HG03097 (cell line): ENCODE results near the gene B3GNT4.
"Not testable (repeated sequence)": the region's sequence is repeated elsewhere in the genome, so short reads cannot be mapped to it uniquely, and the experiment has no call there.

ENCODE experiments used
- ATAC-seq: cut with Tn5 transposase; IDR thresholded peaks from one replicate; pipeline ENCODE4 v1.9.1; 2021; ENCODE audit not compliant: unreplicated experiment, low FRiP score

The B3GNT4 gene

DNA sequence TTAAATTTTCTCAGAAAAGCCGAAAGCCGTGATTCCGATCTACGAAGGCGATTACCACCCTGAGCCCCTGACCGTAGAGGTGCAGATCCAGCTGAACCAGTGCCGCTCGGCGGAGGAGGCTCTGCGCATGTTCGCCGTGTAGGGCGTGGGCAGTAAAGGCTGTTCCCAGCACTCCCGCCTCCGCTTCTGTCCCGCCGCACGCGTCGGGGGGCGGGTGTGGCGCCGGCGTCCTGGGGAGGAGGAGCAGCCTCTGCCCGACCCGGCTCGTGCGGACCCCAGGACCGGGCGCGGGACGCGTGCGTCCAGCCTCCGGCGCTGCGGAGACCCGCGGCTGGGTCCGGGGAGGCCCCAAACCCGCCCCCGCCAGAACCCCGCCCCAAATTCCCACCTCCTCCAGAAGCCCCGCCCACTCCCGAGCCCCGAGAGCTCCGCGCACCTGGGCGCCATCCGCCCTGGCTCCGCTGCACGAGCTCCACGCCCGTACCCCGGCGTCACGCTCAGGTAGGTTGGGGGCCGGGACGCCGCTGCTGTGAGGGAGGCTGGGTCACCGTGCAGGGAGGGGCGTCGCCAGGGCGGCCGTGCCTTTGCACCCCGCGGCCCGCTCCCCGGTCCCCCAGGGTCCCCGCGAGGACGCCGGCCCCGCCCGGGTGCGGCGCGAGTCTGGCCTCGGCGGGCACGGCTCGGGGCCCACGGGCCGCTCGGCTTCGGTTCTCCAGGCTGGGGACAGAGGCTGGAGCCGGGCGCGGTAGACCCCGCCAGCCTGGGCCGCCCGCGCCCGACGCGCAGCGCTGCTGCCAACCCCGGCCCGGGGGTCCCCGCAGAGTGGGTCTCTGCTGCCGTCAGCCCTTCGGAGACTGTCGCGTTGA lies at the start of gene B3GNT4:
TSS of gene B3GNT4 (plus strand) at position 409 of the 866 bp plus-strand sequence. CDS start 910 bp downstream, outside the sequence.
- ATAC-seq = no peak

GRCh38 chr12:122155705-122156104 lies 47.8 kb upstream of the B3GNT4 start:
- no peak for ATAC-seq

DNA sequence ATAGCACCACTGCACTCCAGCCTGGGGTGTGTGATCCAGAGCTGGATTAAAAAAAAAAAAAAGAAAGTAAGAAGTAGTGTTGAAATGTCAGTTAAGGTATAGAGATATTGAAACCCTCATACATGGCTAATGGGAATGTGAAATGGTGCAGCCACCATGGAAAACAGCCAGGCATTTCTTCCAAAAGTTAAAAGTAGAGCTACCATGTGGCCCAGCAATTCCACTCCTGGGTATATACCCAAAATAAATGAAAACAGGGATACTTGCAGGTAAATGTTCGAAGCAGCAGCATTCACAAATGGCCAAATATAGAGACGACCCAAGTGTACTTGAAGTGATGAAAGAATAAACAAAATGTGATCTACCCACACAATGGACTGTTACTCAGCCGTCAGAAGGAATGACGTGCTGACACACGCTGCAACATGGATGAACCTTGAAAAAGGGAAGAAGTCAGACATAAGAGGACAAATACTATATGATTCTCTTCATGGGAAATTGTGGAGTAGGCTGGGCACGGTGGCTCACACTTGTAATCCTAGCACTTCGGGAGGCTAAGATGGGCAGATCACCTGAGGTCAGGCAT lies 44.7 kb upstream of the B3GNT4 start:
- ATAC-seq = no peak

- no peak for ATAC-seq
These were observed 43.6 kb upstream of the B3GNT4 start for GRCh38 chr12:122159882-122160281.

DNA sequence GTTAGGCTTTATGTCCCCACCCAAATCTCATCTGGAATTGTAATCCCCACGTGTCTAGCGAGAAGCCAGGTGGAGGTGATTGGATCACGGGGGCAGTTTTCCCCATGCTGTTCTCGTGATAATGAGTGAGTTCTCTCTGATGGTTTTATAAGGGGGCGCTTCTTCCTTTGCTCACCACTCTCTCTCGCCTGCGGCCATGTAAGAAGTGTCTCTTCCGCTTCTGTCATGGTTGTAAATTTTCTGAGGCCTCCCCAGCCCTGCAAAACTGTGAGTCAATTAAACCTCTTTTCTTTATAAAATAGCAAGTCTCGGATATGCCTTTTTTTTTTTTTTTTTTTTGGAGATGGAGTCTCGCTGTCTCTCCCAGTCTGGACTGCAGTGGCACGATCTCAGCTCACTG lies 42.7 kb upstream of the B3GNT4 start:
- no peak for ATAC-seq

GRCh38 chr12:122161682-122162081 lies 41.8 kb upstream of the B3GNT4 start:
- ATAC-seq = no peak

DNA sequence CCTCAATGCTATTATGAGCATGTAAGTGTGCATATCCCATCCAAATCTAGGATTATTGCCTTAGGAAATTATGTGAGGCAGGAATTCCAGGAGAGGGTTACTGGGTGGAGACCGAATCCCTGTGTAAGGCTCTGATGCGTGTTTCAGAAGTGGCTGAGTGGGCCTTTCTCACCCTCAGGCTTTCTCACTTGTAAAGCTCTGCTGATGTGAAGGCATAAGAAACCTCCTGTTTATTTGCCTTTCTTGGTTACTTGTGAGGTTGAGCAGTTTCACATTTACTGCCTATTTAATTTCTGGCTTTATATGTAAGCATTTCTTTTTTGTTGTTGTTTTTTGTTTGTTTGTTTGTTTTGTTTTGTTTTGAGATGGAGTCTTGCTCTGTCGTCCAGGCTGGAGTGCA lies 40.5 kb upstream of the B3GNT4 start:
- ATAC-seq = no peak

DNA sequence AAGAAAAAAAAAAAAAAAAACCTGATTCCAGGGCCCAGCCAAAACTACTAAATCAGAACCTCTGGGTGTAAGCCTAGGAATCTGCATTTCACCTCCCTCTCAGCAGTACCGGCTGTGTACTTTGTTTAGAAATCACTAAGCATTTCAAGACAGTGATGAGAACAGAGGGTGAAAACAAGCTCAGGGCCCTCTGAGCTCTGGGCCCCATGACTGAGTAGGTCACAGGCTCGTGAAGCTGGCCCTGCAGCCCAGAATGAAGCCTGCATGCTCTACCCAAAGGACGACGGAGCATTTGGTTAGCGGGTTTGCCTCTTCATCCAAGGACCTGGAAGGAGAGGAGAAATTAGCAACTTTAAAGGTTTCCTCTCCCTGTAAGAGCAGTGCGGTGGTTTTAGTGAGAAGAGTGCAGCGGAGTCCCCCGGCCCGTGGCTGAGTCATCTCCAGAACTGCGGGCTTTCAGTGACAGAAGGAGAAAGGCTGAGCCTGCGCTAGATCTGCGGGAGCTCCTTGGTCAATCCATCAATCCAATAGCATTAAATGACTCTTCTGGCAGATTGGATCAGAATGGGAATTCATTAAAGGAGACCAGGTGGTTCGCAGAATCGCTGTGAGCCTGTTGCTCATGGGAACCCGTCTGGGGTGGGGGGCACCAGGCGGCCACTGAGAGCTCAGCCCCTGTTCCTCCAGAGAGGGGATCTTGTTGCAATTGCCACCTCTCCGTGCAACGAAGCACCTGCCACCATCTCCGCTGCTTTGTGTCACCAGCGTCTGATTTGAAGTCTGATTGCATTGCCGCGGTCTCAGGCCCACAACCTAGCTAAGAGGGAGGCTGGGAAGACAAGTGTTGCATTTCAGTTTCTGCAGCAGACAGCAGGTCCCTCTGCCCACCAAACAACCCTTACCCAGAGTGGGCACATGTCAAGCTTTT lies 36.8 kb upstream of the B3GNT4 start:
- ATAC-seq = no peak

DNA sequence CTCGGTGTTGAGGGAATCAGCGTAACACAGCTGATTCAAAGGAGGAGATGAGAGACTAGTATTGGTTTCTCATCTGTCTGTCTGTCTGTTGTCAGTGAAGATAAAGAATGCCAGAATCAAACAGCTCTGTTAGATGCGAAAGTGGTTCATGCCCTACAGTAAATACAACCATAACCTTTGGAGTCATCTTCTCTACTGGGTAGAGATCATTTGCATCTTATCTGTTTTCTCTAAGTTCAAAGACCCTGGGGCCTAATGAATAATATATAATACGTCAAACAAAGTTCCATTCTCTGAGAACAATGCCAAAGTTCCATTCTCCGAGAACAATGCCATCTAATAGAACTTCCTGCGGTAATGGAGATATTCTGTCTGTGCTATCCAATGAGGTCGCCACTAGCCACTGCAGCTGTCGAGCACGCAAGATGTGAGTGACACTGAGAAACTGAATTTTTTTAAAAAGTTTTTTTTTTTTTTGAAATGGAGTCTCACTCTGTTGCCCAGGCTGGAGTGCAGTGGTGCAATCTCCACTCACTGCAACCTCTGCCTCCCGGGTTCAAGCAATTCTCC lies 36.1 kb upstream of the B3GNT4 start:
- no peak for ATAC-seq

DNA sequence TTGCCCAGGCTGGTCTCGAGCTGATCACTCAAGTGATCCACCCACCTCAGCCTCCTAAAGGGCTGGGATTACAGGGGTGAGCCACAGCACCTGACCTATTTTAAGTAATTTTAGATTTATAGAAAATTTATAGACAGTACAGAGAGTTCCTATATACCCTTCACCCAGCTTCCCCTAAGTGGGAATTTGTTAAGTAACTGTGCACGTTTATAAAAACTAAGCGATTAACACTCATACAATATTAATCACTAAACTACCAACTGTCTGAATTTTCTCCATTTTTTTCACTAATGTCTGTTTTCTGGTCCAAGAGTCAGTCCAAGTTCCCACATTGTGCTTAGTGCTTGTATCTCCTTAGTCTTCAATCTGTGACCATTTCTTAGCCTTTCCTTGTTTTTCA lies 35.0 kb upstream of the B3GNT4 start:
- ATAC-seq = no peak

DNA sequence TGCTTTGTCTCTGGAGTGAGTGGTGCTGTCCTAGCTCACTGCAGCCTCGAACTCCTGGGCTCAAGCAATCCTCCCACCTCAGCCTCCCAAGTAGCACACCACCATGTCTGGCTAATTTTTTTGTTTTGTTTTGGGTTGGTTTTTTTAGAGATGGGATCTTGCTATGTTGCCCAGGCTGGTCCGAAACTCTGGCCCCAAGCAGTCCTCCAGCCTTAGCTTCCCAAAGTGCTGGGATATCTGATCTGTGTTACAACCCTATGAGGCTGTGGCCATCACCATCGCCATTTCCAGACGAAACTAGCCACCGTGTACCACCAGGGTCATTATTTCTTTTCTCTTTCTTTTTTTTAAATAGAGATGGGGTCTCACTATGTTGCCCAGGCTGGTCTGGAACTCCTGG lies 32.1 kb upstream of the B3GNT4 start:
- no peak for ATAC-seq

GRCh38 chr12:122172262-122172939 lies 31.1 kb upstream of the B3GNT4 start:
- ATAC-seq = no peak

- no peak for ATAC-seq
These were observed 29.2 kb upstream of the B3GNT4 start, which contains the start of gene IL31 for GRCh38 chr12:122174155-122174845. IL31 (minus strand) TSS chr12:122174221; CDS start chr12:122174172, 49 bp downstream.

DNA sequence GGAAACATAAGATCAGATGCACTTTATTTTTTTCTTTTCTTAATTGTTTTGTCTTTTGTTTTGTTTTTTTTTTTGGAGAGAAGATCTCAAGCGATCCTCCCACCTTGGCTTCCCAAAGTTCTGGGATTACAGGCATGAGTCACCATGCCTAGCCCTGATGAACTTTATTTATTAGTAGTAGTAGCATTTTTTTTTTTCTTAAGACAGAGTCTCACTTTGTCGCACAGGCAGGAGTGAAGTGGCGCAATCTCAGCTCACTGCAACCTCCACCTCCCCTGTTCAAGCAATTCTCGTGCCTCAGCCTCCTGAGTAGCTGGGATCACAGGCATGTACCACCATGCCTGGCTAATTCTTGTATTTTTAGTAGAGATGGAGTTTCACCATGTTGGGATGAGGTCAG lies 27.0 kb upstream of the B3GNT4 start:
- ATAC-seq = not testable (repeated sequence)

DNA sequence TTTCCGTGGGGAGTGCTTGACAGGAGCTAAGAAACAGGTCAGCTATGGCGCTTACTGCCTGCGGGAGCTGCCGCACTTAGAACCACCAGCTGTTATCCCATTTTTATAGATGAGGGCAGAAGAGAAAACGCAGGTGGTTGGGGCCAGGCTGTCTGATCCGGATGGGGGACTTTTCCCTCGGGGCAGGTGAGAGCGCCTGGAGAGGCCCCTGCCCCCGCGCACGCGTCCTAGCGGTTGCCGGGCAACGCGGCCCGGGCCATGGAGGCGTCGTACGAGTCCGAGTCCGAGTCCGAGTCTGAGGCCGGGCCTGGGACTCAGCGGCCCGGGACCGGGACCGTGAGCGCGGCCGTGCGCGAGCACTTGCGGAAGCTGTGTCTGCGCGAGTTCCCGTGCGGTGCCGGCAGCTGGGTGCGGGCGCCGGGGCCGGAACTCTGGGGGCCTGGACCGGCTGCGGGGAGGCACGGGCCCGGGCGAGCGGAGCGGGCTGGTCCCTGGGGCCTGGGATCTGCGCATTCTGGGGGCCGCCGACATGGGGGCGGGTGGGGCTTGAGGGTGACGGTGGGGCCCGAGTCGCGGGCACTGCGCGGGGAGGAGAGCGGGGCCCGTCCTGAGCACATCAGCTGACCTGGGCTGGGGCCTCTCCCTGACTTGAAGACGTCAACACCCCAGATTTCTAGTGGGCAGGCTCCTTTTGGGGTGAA lies 20.5 kb upstream of the B3GNT4 start, which contains the start of gene LRRC43:
TSS of gene LRRC43 (plus strand) at position 237 of the 701 bp plus-strand sequence. CDS start at position 259, 22 bp downstream.
- no peak for ATAC-seq

- ATAC-seq = no peak
These were observed 19.9 kb upstream of the B3GNT4 start for GRCh38 chr12:122183588-122183940.

DNA sequence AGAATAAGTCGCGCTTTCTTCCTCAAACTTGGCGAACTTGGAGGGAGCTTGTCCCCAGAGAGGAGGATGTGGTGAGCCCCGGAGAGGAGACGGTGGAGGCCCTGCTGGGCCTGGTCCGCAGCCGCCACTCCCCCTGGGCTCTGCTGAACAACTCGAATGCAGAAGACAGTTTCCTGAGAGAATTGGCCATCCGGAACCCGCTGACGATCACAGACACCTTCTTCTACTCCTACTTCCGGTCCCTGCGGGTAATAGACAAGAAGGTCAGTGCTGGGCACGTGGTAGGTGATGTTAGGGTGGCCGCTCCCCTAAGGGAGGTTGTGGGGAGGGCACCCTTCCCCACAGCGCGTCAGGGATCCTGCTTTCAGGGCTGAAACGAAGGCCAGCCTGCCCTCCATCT lies 19.0 kb upstream of the B3GNT4 start:
- ATAC-seq = no peak

GRCh38 chr12:122185079-122185478 lies 18.4 kb upstream of the B3GNT4 start:
- ATAC-seq = no peak
